GM12878 (cell line): ENCODE measurements around the gene BPI. TPM values are rescaled to one million over a fixed set of nuclear protein-coding genes. Genes with fewer than 3 reads are reported as not detected.
"Not testable (repeated sequence)": the region's sequence is repeated elsewhere in the genome, so short reads cannot be mapped to it uniquely, and the experiment has no call there.

Source experiments
- ATAC-seq: fragments of 200-7000 bp; cut with Tn5 transposase; 3 replicates; pipeline ENCODE4 v1.9.1; 2020; ENCODE audit warnings: mild to moderate bottlenecking, moderate library complexity
- BruUV-seq: library from RNA; stranded (reverse); fragments of 400-500 nt; replicated peaks from 2 replicates; lab custom pipeline; 2021; lab: Mats Ljungman, UMichigan
- CTCF ChIA-PET: fragments of 300-600 bp; sonication (Branson Sonifier 250); formaldehyde crosslinking; extraction: SDS; loops from one replicate; lab custom pipeline; 2021; ENCODE audit warnings: inconsistent platforms; lab: Yijun Ruan, JAX
- POLR2A ChIA-PET: fragments of 350-600 bp; formaldehyde crosslinking; extraction: SDS; loops from one replicate; lab custom pipeline; 2021; ENCODE audit warnings: inconsistent platforms; lab: Charles Lee
- RAD21 ChIA-PET: fragments of 300-600 bp; sonication (Branson Sonifier 250); formaldehyde crosslinking; loops from one replicate; lab custom pipeline; 2023; ENCODE audit warnings: antibody characterized with exemption; ENCODE audit not compliant: unreplicated experiment; lab: Charles Lee
- SMC1A ChIA-PET: fragments of 300-600 bp; sonication (Branson Sonifier 250); formaldehyde crosslinking; loops from one replicate; lab custom pipeline; 2023; ENCODE audit not compliant: unreplicated experiment, uncharacterized antibody; lab: Charles Lee
- DNase-seq: peaks from one replicate; pipeline ENCODE4 v3.0.0-alpha.2; 2011; ENCODE audit warnings: low read depth, low spot score
- FAIRE-seq: peaks from 3 replicates; lab custom pipeline; 2011; peaks lifted over from hg19 to GRCh38; lab: Jason Lieb, UNC
- H2AFZ ChIP-seq: 2 replicates; pipeline ENCODE4 v1.6.0; 2011; ENCODE audit warnings: low read depth, low read length, control low read depth; ENCODE audit not compliant: control insufficient read depth
- H3K27ac ChIP-seq: 2 replicates; pipeline ENCODE4 v1.5.1; 2011; ENCODE audit warnings: control low read depth; ENCODE audit not compliant: control insufficient read depth, insufficient read depth
- H3K27me3 ChIP-seq, 2 experiments: replicated peaks in 1 of 2; 2 replicates each; pipeline versions ENCODE4 v1.6.0 to v1.6.1; 2011; ENCODE audit warnings: low read length in 1 of 2; ENCODE audit not compliant: control insufficient read depth in 2 of 2, insufficient read depth in 2 of 2
- H3K36me3 ChIP-seq, 2 experiments: 2 replicates each; pipeline ENCODE4 v1.5.1; 2011; ENCODE audit warnings: low read length in 1 of 2; ENCODE audit not compliant: control insufficient read depth in 2 of 2, insufficient read depth in 2 of 2
- H3K4me1 ChIP-seq: 2 replicates; pipeline ENCODE4 v1.6.1; 2011; ENCODE audit warnings: mild to moderate bottlenecking, low read length, moderate library complexity, mixed read lengths; ENCODE audit not compliant: control insufficient read depth, insufficient read depth
- H3K4me2 ChIP-seq: 2 replicates; pipeline ENCODE4 v1.6.0; 2011; ENCODE audit warnings: control low read depth; ENCODE audit not compliant: control insufficient read depth, insufficient read depth
- H3K4me3 ChIP-seq: fragments of 200-600 bp; sonication (generic); 2 replicates; pipeline ENCODE4 v1.5.1; 2016
- H3K79me2 ChIP-seq: 2 replicates; pipeline ENCODE4 v1.6.0; 2011; ENCODE audit warnings: low read length; ENCODE audit not compliant: control insufficient read depth, insufficient read depth
- H3K9ac ChIP-seq: 2 replicates; pipeline ENCODE4 v1.8.0; 2011; ENCODE audit warnings: low read length, control low read depth, mixed read lengths; ENCODE audit not compliant: control insufficient read depth, insufficient read depth
- H3K9me3 ChIP-seq: replicated peaks from 3 replicates; pipeline ENCODE4 v1.5.1; 2011; ENCODE audit warnings: mild to moderate bottlenecking, low read length; ENCODE audit not compliant: control insufficient read depth, insufficient read depth
- H4K20me1 ChIP-seq: 2 replicates; pipeline ENCODE4 v1.6.0; 2011; ENCODE audit not compliant: control insufficient read depth, insufficient read depth
- ATF2 ChIP-seq: IDR thresholded peaks from 2 replicates; pipeline ENCODE4 v1.6.1; 2012; ENCODE audit warnings: low read length, inconsistent platforms
- RB1 ChIP-seq: fragments of 450-650 bp; formaldehyde crosslinking; IDR thresholded peaks from 2 replicates; pipeline ENCODE4 v1.6.1; 2017; ENCODE audit warnings: mild to moderate bottlenecking, borderline replicate concordance
- SRF ChIP-seq, 2 experiments: IDR thresholded peaks; 2 replicates each; pipeline ENCODE4 v1.6.1; 2011; ENCODE audit warnings: low read depth in 2 of 2, low read length in 2 of 2, mild to moderate bottlenecking in 1 of 2, moderate library complexity in 1 of 2
- YY1 ChIP-seq: IDR thresholded peaks from 2 replicates; pipeline ENCODE4 v1.6.1; 2011; ENCODE audit warnings: low read depth, mild to moderate bottlenecking, low read length
- WGBS: methylation state at CpG from one replicate; pipeline ENCODE4 v1.1.6; 2016; ENCODE audit warnings: low lambda C conversion rate; ENCODE audit not compliant: insufficient replicate concordance, insufficient coverage; ENCODE audit errors: missing lambda C conversion rate; 5-methylcytosine and 5-hydroxymethylcytosine counted together
- in situ Hi-C: fragments of 300-500 bp; cut with MboI; formaldehyde crosslinking; loops from 9 replicates; pipeline ENCODE4 v1.14.3; 2018; ENCODE audit warnings: mixed read lengths
- intact Hi-C: fragments of 100-400 bp; cut with micrococcal nuclease; formaldehyde crosslinking; loops from one replicate; pipeline ENCODE4 v1.14.2; 2022; ENCODE audit not compliant: unreplicated experiment
- polyA plus RNA-seq, 11 experiments: library from polyadenylated mRNA; depleted of rRNA in 4 of 11; unstranded in 6 of 11; stranded (reverse) in 5 of 11; fragments of >200 nt; fragmentation: Nextera tagmentation in 4 of 11; fragmentation: Illumina TruSeq in 1 of 11; extraction: Ambion mirVana in 4 of 11; extraction: Trizol in 1 of 11; gene quantifications; 1 replicate in 1 of 11; 2 replicates in 10 of 11; pipeline versions ENCODE4 v1.2.1 to v1.2.3, GENCODE V29; 2011 to 2016; ENCODE audit warnings: inconsistent platforms in 2 of 11, missing spikeins in 2 of 11, low read depth in 1 of 11
- total RNA-seq, 4 experiments: library from RNA; depleted of rRNA in 3 of 4; stranded (reverse); fragments of >200 nt in 3 of 4; fragmentation: Illumina TruSeq in 1 of 4; extraction: Trizol in 1 of 4; gene quantifications; 2 replicates each; pipeline versions ENCODE4 v1.2.1 to v1.2.3, GENCODE V29; 2013 to 2021

BPI gene
- total and polyA plus RNA-seq, 10 of the 15 experiments (the other 5 are each of a cell fraction or from before 2014, with no cell fraction given): not detected

GRCh38 chr20:38338849-38339520 is 35.0 kb downstream of the BPI start:
- no peaks in the 10 kb centered on the region for H3K4me1 ChIP-seq
- H3K27ac ChIP-seq: no peak overlapping the region
- no peak overlapping the region for H2AFZ ChIP-seq
- in situ Hi-C loops (no loop called here), intact Hi-C loops (no loop called here)
- SMC1A ChIA-PET: no interaction called here
- no peaks in the 10 kb centered on the region for H3K27me3 ChIP-seq
- POLR2A ChIA-PET: no interaction called here
- H3K36me3 ChIP-seq: no peaks in the 10 kb centered on the region
- no peak for ATAC-seq
- RAD21 ChIA-PET: no interaction called here
- no peak overlapping the region for H3K4me3 ChIP-seq
- 21% methylated on average over 7 of the region's 7 CpGs for WGBS
- TF ChIP-seq SRF (IDR thresholded peaks at IDR 0.05; ENCODE audit: low read depth in 2 of 2, low read length in 2 of 2): no peak
- no peak for TF ChIP-seq YY1
- no peak for TF ChIP-seq RB1
- TF ChIP-seq ATF2: no peak
- TF ChIP-seq, all 136 proteins: peak for 0
- no peaks in the 10 kb centered on the region for H4K20me1 ChIP-seq
- H3K79me2 ChIP-seq: no peaks in the 10 kb centered on the region
- H3K9me3 ChIP-seq: no peaks in the 10 kb centered on the region; the same call in 1 of the 3 replicates
- BruUV-seq: no TSS peak
- H3K4me2 ChIP-seq: no peak overlapping the region
- CTCF ChIA-PET: interaction anchor here (1.2 kb wide), 1 partner anchor 69 kb away, joined by 3 read pairs; no protein-coding TSS in a partner anchor
- no peak overlapping the region for H3K9ac ChIP-seq
- FAIRE-seq (no peak), DNase-seq (no peak)

DNA sequence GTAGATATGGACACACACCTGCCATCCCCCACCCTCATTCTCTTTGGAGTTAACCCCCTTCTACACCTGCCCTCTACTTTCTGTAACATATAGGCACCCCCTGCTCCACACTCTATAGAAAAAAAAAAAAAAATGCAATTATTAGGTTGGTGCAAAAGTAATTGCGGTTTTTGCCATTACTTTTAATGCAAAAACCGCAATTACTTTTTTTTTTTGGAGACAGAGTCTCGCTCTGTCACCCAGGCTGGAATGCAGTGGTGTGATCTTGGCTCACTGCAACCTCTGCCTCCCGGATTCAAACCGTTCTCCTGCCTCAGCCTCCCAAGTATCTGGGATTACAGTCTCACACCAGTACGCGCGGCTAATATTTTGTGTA is 35.6 kb downstream of the BPI start:
- H3K9ac ChIP-seq, H3K36me3 ChIP-seq, ATAC-seq, H3K4me2 ChIP-seq, H3K4me1 ChIP-seq, H4K20me1 ChIP-seq, DNase-seq, SMC1A ChIA-PET, H3K9me3 ChIP-seq, FAIRE-seq, H3K4me3 ChIP-seq, H3K27me3 ChIP-seq, intact Hi-C loops, in situ Hi-C loops, POLR2A ChIA-PET, BruUV-seq, H3K79me2 ChIP-seq, RAD21 ChIA-PET, H2AFZ ChIP-seq, H3K27ac ChIP-seq: not testable (repeated sequence)
- CTCF ChIA-PET: interaction anchor here (1.2 kb wide), 1 partner anchor 69 kb away, joined by 3 read pairs; no protein-coding TSS in a partner anchor
- 57% methylated on average over 8 of the region's 8 CpGs for WGBS
